Endothelial cell of umbilical vein (primary cell): Measurements from ENCODE around the gene NLN. TPM values are rescaled to one million over a fixed set of nuclear protein-coding genes. Genes with fewer than 3 reads are reported as not detected.

ENCODE experiments used
- BruUV-seq: library from RNA; stranded (reverse); fragments of 400-500 nt; replicated peaks from 2 replicates; lab custom pipeline; 2021; lab: Mats Ljungman, UMichigan
- CTCF ChIA-PET: fragments of 300-600, 350-600 bp; sonication (Branson Sonifier 250); formaldehyde crosslinking; loops from one replicate; lab custom pipeline; 2021; ENCODE audit warnings: antibody characterized with exemption, inconsistent platforms; lab: Charles Lee
- POLR2A ChIA-PET: fragments of 300-600, 350-600 bp; sonication (Branson Sonifier 250); formaldehyde crosslinking; loops from one replicate; lab custom pipeline; 2021; ENCODE audit warnings: antibody characterized with exemption, inconsistent platforms; lab: Charles Lee
- DNase-seq: peaks from one replicate; pipeline ENCODE4 v3.0.0-alpha.2; 2011; ENCODE audit warnings: low read depth, low spot score
- FAIRE-seq: peaks from 2 replicates; lab custom pipeline; 2011; peaks lifted over from hg19 to GRCh38; lab: Jason Lieb, UNC
- H2AFZ ChIP-seq: 2 replicates; pipeline ENCODE4 v1.6.0; 2012; ENCODE audit warnings: low read depth, low read length, control low read depth, inconsistent platforms
- H3K27ac ChIP-seq: 2 replicates; pipeline ENCODE4 v1.5.1; 2011; ENCODE audit warnings: low read depth, mild to moderate bottlenecking, control low read depth, low read length, moderate library complexity; ENCODE audit not compliant: insufficient read depth
- H3K27me3 ChIP-seq, 2 experiments: 2 replicates each; pipeline versions ENCODE4 v1.6.0 to v1.6.1; 2011; ENCODE audit warnings: low read length in 2 of 2, mixed read lengths in 1 of 2; ENCODE audit not compliant: control insufficient read depth in 2 of 2, insufficient read depth in 2 of 2
- H3K36me3 ChIP-seq, 2 experiments: 2 replicates in 1 of 2; 3 replicates in 1 of 2; pipeline ENCODE4 v1.5.1; 2011; ENCODE audit warnings: low read length in 2 of 2, mild to moderate bottlenecking in 1 of 2, moderate library complexity in 1 of 2; ENCODE audit not compliant: control insufficient read depth in 2 of 2, insufficient read depth in 2 of 2; ENCODE audit errors: extremely low read depth in 1 of 2
- H3K4me1 ChIP-seq: 3 replicates; pipeline ENCODE4 v1.5.1; 2011; ENCODE audit warnings: mild to moderate bottlenecking, low read length; ENCODE audit not compliant: control insufficient read depth, insufficient read depth; ENCODE audit errors: extremely low read depth
- H3K4me2 ChIP-seq: 2 replicates; pipeline ENCODE4 v1.6.1; 2011; ENCODE audit warnings: low read length, control low read depth, mixed read lengths; ENCODE audit not compliant: insufficient read depth
- H3K4me3 ChIP-seq, 3 experiments: fragments of 200-600 bp in 1 of 3; sonication (generic), shearing (Covaris generic) in 1 of 3; replicated peaks in 1 of 3; 2 replicates each; pipeline ENCODE4 v1.5.1; 2011 to 2016; ENCODE audit warnings: control low read depth in 3 of 3, low read length in 3 of 3, mild to moderate bottlenecking in 2 of 3, inconsistent platforms in 1 of 3, low read depth in 1 of 3, moderate library complexity in 1 of 3; ENCODE audit not compliant: insufficient read depth in 1 of 3
- H3K79me2 ChIP-seq: 2 replicates; pipeline ENCODE4 v1.6.0; 2012; ENCODE audit warnings: low read length, inconsistent platforms; ENCODE audit not compliant: control insufficient read depth, insufficient read depth
- H3K9ac ChIP-seq: replicated peaks from 2 replicates; pipeline ENCODE3; 2011; ENCODE audit warnings: low read length, control low read depth; ENCODE audit not compliant: insufficient read depth; ENCODE audit errors: extremely low read depth
- H3K9me1 ChIP-seq: replicated peaks from 3 replicates; pipeline ENCODE4 v1.6.0; 2011; ENCODE audit warnings: mild to moderate bottlenecking, low read length; ENCODE audit not compliant: control insufficient read depth, insufficient read depth; ENCODE audit errors: extremely low read depth
- H3K9me3 ChIP-seq: replicated peaks from 2 replicates; pipeline ENCODE4 v1.5.1; 2012; ENCODE audit warnings: low read length, inconsistent platforms; ENCODE audit not compliant: control insufficient read depth, insufficient read depth
- H4K20me1 ChIP-seq: replicated peaks from 2 replicates; pipeline ENCODE3; 2011; ENCODE audit warnings: mild to moderate bottlenecking, low read length; ENCODE audit not compliant: control insufficient read depth, insufficient read depth; ENCODE audit errors: extremely low read depth
- CTCF ChIP-seq, 2 donors: IDR thresholded peaks; 1 replicate in 1 of 2; 2 replicates in 1 of 2; pipeline ENCODE4 v1.5.1; 2011; ENCODE audit warnings: low read length in 2 of 2, mild to moderate bottlenecking in 2 of 2, moderate library complexity in 2 of 2, control low read depth in 1 of 2, inconsistent platforms in 1 of 2, low read depth in 1 of 2; ENCODE audit not compliant: insufficient read depth in 1 of 2; ENCODE audit errors: extremely low read depth in 1 of 2
- EZH2 ChIP-seq: IDR thresholded peaks from 2 replicates; pipeline ENCODE4 v1.6.1; 2012; ENCODE audit warnings: borderline replicate concordance, low read depth, mild to moderate bottlenecking, moderate library complexity, low read length, inconsistent platforms; ENCODE audit not compliant: severe bottlenecking
- FOS ChIP-seq: IDR thresholded peaks from 2 replicates; pipeline ENCODE4 v1.6.1; 2011; ENCODE audit warnings: mild to moderate bottlenecking, low read length, moderate library complexity, borderline replicate concordance; ENCODE audit not compliant: insufficient read depth
- GATA2 ChIP-seq: IDR thresholded peaks from 2 replicates; pipeline ENCODE4 v1.7.0; 2011; ENCODE audit warnings: low read depth, mild to moderate bottlenecking, moderate library complexity, mixed read lengths, low read length; ENCODE audit not compliant: insufficient read length, insufficient read depth
- JUN ChIP-seq: IDR thresholded peaks from 2 replicates; pipeline ENCODE4 v1.6.1; 2011; ENCODE audit warnings: borderline replicate concordance, low read depth; ENCODE audit not compliant: insufficient read length, insufficient read depth
- MAX ChIP-seq: IDR thresholded peaks from 2 replicates; pipeline ENCODE4 v1.6.1; 2011; ENCODE audit not compliant: insufficient read depth, insufficient read length
- MYC ChIP-seq: IDR thresholded peaks from one replicate; pipeline ENCODE4 v1.6.1; 2011; ENCODE audit warnings: mild to moderate bottlenecking, low read depth, low read length
- POLR2A ChIP-seq: IDR thresholded peaks from 2 replicates; pipeline ENCODE4 v1.6.1; 2012; ENCODE audit warnings: low read depth, mild to moderate bottlenecking, control low read depth, low read length
- POLR2AphosphoS5 ChIP-seq: IDR thresholded peaks from 2 replicates; pipeline ENCODE4 v1.6.1; 2012; ENCODE audit warnings: low read depth, mild to moderate bottlenecking, control low read depth, low read length, moderate library complexity; ENCODE audit not compliant: insufficient read depth
- dilution Hi-C: fragments of 300-500 bp; cut with MboI; formaldehyde crosslinking; loops from one replicate; pipeline ENCODE4 v1.15.0; 2019; ENCODE audit warnings: low sequenced_read_pairs; ENCODE audit not compliant: extremely low pct_ligation_motif_present
- intact Hi-C: fragments of 100-400 bp; cut with micrococcal nuclease; formaldehyde crosslinking; loops from one replicate; pipeline ENCODE4 v1.10.0; 2022
- polyA plus RNA-seq, 4 experiments: library from polyadenylated mRNA; depleted of rRNA in 3 of 4; stranded (reverse) in 3 of 4; unstranded in 1 of 4; fragments of >200 nt; gene quantifications; 2 replicates each; pipeline versions ENCODE4 v1.2.1 to v1.2.3, GENCODE V29; 2011 to 2012; ENCODE audit warnings: missing spikeins in 1 of 4
- total RNA-seq: library from RNA; stranded (reverse); gene quantifications from 2 replicates; pipeline ENCODE4 v1.2.3, GENCODE V29; 2021

NLN gene
- total and polyA plus RNA-seq, 2 donors (not counting 3 experiments of a cell fraction or from before 2014, with no cell fraction given): 14.2 to 63.3 TPM

DNA sequence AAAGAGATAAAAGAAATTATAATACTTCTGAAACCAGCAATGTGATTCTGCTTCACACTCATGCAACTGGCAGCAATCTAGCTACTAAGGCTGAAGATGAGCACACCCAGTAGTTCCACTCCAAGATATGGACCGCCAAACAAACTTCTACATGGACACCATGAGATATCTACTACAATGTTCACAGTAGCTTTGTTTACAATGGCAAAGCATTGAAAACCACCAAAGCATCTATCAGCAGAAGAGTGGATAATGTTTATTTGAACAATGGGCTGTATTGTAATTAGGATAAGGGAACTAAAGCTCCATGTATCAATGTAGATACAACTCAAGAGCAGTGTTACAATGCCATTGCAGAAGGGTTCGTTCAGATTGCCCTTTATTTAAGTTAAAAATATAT is 113.2 kb downstream of the NLN start:
- no peaks in the 10 kb centered on the region for H3K36me3 ChIP-seq
- H3K9me1 ChIP-seq: no peaks in the 10 kb centered on the region
- H3K79me2 ChIP-seq: no peaks in the 10 kb centered on the region
- FAIRE-seq (no peak), DNase-seq (no peak)
- no peaks in the 10 kb centered on the region for H3K27me3 ChIP-seq
- ChIA-PET POLR2A (no interaction called here), CTCF (no interaction called here)
- H3K4me1 ChIP-seq: no peaks in the 10 kb centered on the region
- no peaks in the 10 kb centered on the region for H3K9me3 ChIP-seq
- no peak overlapping the region for H2AFZ ChIP-seq
- H4K20me1 ChIP-seq: no peaks in the 10 kb centered on the region
- no peak for TF ChIP-seq FOS
- TF ChIP-seq JUN: no peak
- no peak for TF ChIP-seq POLR2AphosphoS5
- no peak for TF ChIP-seq EZH2
- no peak for TF ChIP-seq GATA2
- TF ChIP-seq POLR2A: no peak
- TF ChIP-seq MYC: no peak
- TF ChIP-seq CTCF (IDR thresholded peaks at IDR 0.05; ENCODE audit: extremely low read depth in 1 of 2, insufficient read depth in 1 of 2, low read depth in 1 of 2, low read length in 2 of 2): no peak
- TF ChIP-seq MAX: no peak
- H3K9ac ChIP-seq: no peak overlapping the region
- no peak overlapping the region for H3K27ac ChIP-seq
- dilution Hi-C loops: no loop called here
- intact Hi-C loops: no loop called here
- BruUV-seq: no TSS peak
- H3K4me3 ChIP-seq: no peak overlapping the region
- H3K4me2 ChIP-seq: no peak overlapping the region
